ENCODE data around the gene LRRC8E. TPM values are rescaled to one million over a fixed set of nuclear protein-coding genes. Genes with fewer than 3 reads are reported as not detected.

The LRRC8E gene
- total RNA-seq, 1 experiment from 2014 or later, result 24.1 TPM

DNA sequence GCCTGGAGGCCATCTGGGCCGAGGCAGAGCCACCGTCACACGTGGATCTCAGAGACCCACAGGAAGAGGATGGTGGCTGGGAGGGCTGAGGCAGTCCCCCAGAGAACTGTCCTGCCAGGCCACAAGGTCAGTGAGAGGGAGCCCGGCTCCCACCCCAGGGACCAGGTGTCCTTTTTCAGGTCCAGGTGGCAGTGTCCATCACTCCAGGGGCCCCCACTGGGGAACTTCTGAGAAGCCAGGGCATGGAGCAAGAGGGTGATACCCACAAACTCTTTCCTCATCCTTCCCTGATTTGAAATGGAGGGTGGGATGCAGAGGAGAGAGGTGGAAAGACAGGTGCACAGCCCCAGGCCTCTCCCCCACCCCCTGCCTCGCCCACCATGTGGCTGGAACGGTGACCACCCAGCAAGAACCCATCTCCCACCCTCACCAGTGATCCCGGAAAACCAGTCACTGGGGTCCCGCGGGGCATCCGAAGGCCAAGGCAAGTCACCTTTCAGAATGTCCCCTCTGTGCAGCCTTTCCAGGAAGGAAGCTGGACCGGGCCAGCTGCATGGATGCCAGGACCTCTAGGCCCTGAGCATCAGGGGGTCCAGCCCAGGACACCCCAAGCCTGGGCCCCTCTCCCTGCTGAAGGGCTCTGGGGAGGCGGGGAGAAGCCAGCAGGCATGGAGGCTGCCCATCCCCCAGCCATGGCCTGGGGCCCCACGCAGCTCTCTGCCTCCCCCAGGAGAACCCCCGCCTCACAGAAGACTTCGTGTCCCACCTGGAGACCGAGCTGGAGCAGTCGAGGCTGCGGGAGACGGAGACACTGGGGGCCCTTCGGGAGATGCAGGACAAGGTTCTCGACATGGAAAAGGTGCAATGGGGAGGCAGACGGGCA lies 28.2 kb upstream of the LRRC8E start:
- H3K27ac ChIP-seq, result no peak overlapping the region
- no peaks in the 10 kb centered on the region for H3K4me1 ChIP-seq (replicated peaks; ENCODE audit: insufficient read depth)
- no peaks in the 10 kb centered on the region for H3K36me3 ChIP-seq (ENCODE audit: low read depth)
- H4K20me1 ChIP-seq (ENCODE audit: insufficient read depth), result no peaks in the 10 kb centered on the region
- H3K9me3 ChIP-seq (ENCODE audit: insufficient read depth, low read depth), result no peaks in the 10 kb centered on the region
- BruUV-seq (replicated peaks), result no TSS peak
- DNase-seq, result no peak
- no peak overlapping the region for H2AFZ ChIP-seq
- POLR2A ChIA-PET (ENCODE audit: unreplicated experiment), result no interaction called here
- CTCF ChIA-PET, result no interaction called here
- H3K27me3 ChIP-seq (ENCODE audit: insufficient read depth, low read depth), result no peaks in the 10 kb centered on the region
- H3F3A ChIP-seq (ENCODE audit: insufficient read depth, low read depth), result peaks cover 21% of the 10 kb centered on the region
- no peak overlapping the region for H3K4me3 ChIP-seq
- H3K9me2 ChIP-seq (ENCODE audit: insufficient read depth), result no peaks in the 10 kb centered on the region
- no peak overlapping the region for H3K4me2 ChIP-seq
- intact Hi-C loops (cut with micrococcal nuclease; ENCODE audit: unreplicated experiment), result loop anchor here (10.0 kb wide), 1 partner anchor 395 kb away; no protein-coding TSS in a partner anchor
- no peaks in the 10 kb centered on the region for H3K79me2 ChIP-seq (ENCODE audit: low read depth)
- TF ChIP-seq EZH2 (IDR thresholded peaks at IDR 0.05; ENCODE audit: low read depth), result no peak
- TF ChIP-seq, protein P1, sequence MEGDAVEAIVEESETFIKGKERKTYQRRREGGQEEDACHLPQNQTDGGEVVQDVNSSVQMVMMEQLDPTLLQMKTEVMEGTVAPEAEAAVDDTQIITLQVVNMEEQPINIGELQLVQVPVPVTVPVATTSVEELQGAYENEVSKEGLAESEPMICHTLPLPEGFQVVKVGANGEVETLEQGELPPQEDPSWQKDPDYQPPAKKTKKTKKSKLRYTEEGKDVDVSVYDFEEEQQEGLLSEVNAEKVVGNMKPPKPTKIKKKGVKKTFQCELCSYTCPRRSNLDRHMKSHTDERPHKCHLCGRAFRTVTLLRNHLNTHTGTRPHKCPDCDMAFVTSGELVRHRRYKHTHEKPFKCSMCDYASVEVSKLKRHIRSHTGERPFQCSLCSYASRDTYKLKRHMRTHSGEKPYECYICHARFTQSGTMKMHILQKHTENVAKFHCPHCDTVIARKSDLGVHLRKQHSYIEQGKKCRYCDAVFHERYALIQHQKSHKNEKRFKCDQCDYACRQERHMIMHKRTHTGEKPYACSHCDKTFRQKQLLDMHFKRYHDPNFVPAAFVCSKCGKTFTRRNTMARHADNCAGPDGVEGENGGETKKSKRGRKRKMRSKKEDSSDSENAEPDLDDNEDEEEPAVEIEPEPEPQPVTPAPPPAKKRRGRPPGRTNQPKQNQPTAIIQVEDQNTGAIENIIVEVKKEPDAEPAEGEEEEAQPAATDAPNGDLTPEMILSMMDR (conservative IDR thresholded peaks at IDR 0.05), result no peak

DNA sequence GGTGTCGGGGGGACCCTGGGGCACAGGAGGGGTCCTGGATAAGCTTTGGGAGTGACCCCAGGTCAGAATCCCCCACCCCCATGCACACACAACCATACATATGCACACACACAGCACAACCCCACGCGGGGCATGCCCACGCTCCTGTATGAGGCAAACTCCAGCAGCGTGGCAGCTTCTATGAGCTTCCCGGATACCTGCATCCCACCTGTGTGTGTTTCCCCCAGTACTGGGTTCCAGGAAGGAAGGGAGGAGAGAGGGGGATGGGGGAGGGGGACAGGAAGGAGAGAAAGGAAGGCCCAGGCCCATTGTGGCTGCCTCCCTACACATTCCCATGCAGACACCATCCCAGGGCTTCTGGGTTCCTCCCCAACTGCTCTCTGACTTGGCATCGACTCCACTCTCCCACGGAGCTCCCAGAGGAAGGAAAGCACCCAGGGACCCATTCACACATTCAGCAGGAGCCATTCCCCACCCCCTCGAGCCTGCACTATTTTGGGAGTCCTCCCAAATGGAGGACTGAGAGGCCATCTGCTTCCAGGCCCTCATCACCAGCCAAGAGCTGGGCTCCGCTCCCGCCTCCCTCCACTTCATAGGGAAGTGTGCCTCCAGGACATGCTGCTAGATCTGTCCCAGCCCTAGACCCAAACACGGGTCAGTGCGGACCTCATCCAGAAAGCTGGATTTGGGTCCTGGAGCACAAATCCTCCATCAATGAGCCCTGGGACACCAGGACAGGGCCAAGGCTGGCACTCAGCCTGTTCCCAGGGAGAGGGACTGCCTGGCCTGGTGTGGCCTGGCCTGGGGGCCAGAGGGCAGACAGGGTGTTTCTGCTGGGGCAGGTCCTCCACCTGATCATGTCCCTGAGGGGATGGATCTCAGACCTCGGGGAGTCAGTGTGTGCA lies 27.3 kb upstream of the LRRC8E start:
- H3K27me3 ChIP-seq (ENCODE audit: insufficient read depth, low read depth), result no peaks in the 10 kb centered on the region
- CTCF ChIA-PET, result no interaction called here
- no TSS peak for BruUV-seq (replicated peaks)
- no peak overlapping the region for H3K4me3 ChIP-seq
- no peaks in the 10 kb centered on the region for H3K79me2 ChIP-seq (ENCODE audit: low read depth)
- H2AFZ ChIP-seq, result no peak overlapping the region
- no peak overlapping the region for H3K4me2 ChIP-seq
- no peak overlapping the region for H3K27ac ChIP-seq
- no peak for DNase-seq
- POLR2A ChIA-PET (ENCODE audit: unreplicated experiment), result no interaction called here
- H3K9me2 ChIP-seq (ENCODE audit: insufficient read depth), result no peaks in the 10 kb centered on the region
- H3F3A ChIP-seq (ENCODE audit: insufficient read depth, low read depth), result peaks cover 26% of the 10 kb centered on the region
- H3K9me3 ChIP-seq (ENCODE audit: insufficient read depth, low read depth), result no peaks in the 10 kb centered on the region
- H3K4me1 ChIP-seq (replicated peaks; ENCODE audit: insufficient read depth), result no peaks in the 10 kb centered on the region
- H4K20me1 ChIP-seq (ENCODE audit: insufficient read depth), result no peaks in the 10 kb centered on the region
- TF ChIP-seq, protein P1 (conservative IDR thresholded peaks at IDR 0.05), result no peak
- no peak for TF ChIP-seq EZH2 (IDR thresholded peaks at IDR 0.05; ENCODE audit: low read depth)
- intact Hi-C loops (cut with micrococcal nuclease; ENCODE audit: unreplicated experiment), result no loop called here
- H3K36me3 ChIP-seq (ENCODE audit: low read depth), result no peaks in the 10 kb centered on the region

DNA sequence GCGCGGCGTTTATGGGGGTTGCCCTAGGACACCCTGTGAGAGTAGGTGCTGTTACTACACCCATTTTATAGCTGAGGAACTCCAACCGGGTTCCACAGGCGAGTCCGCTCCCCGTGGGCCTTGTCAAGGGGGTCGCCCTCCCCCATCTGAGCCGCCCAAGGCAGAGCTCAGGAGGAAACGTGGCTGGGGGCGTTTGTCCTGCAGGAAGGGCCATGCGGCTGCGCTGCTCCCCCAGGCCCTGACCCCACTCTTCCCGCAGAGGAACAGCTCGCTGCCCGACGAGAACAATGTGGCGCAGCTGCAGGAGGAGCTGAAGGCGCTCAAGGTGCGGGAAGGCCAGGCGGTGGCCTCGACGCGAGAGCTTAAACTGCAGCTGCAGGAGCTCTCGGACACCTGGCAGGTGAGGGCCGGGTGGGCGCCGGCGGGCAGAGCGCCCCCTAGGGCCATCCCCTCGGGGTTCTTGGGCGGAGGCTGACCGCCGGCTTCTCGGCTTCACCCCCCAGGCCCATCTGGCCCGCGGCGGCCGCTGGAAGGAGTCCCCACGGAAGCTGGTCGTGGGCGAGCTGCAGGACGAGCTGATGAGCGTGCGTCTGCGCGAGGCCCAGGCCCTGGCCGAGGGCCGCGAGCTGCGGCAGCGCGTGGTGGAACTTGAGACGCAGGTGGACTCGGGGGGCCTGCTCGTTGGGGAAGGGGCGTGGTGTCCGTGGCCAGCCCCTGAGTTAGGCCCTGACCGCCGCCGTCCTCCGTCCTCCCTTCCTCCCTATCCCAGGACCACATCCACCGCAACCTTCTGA lies 26.5 kb upstream of the LRRC8E start:
- H3K27ac ChIP-seq, result no peak overlapping the region
- ChIA-PET CTCF (interaction anchor here (0.6 kb wide), 3 partner anchors 9 to 188 kb away, joined by 3 to 4 read pairs (median 4); partner anchors contain the start of gene SNAPC2), POLR2A (ENCODE audit: unreplicated experiment) (no interaction called here)
- H3K27me3 ChIP-seq (ENCODE audit: insufficient read depth, low read depth), result no peaks in the 10 kb centered on the region
- no peak for TF ChIP-seq EZH2 (IDR thresholded peaks at IDR 0.05; ENCODE audit: low read depth)
- TF ChIP-seq, protein P1 (conservative IDR thresholded peaks at IDR 0.05), result no peak
- no peaks in the 10 kb centered on the region for H4K20me1 ChIP-seq (ENCODE audit: insufficient read depth)
- no peaks in the 10 kb centered on the region for H3K79me2 ChIP-seq (ENCODE audit: low read depth)
- no TSS peak for BruUV-seq (replicated peaks)
- no peaks in the 10 kb centered on the region for H3K36me3 ChIP-seq (ENCODE audit: low read depth)
- peaks cover 35% of the 10 kb centered on the region for H3F3A ChIP-seq (ENCODE audit: insufficient read depth, low read depth)
- H3K4me1 ChIP-seq (replicated peaks; ENCODE audit: insufficient read depth), result no peaks in the 10 kb centered on the region
- intact Hi-C loops (cut with micrococcal nuclease; ENCODE audit: unreplicated experiment), result no loop called here
- H3K9me3 ChIP-seq (ENCODE audit: insufficient read depth, low read depth), result no peaks in the 10 kb centered on the region
- no peak overlapping the region for H2AFZ ChIP-seq
- peak overlapping the region; percentile 17; the same call in 1 of the 2 replicates for H3K4me3 ChIP-seq
- peak overlapping the region; percentile 60 for H3K4me2 ChIP-seq
- no peaks in the 10 kb centered on the region for H3K9me2 ChIP-seq (ENCODE audit: insufficient read depth)
- DNase-seq, result no peak
